H1 (cell line): ENCODE results near the gene VOPP1. TPM values are rescaled to one million over a fixed set of nuclear protein-coding genes. Genes with fewer than 3 reads are reported as not detected.

Experiments
- CTCF ChIA-PET: fragments of 300-600 bp; sonication (Branson Sonifier 250); formaldehyde crosslinking; loops from one replicate; lab custom pipeline; 2021; ENCODE audit not compliant: partially characterized antibody; lab: Charles Lee
- POLR2A ChIA-PET: fragments of 300-600 bp; sonication (Branson Sonifier 250); formaldehyde crosslinking; loops from one replicate; lab custom pipeline; 2021; ENCODE audit warnings: inconsistent platforms; ENCODE audit not compliant: partially characterized antibody; lab: Charles Lee
- DNase-seq, 2 experiments: peaks; one replicate each; pipeline versions ENCODE4 v3.0.0 to v3.0.0-alpha.2; 2010 to 2022; ENCODE audit warnings: low spot score in 2 of 2, low read depth in 1 of 2, mixed read lengths in 1 of 2
- FAIRE-seq: peaks from 2 replicates; lab custom pipeline; 2011; peaks lifted over from hg19 to GRCh38; lab: Jason Lieb, UNC
- H2AFZ ChIP-seq: 2 replicates; pipeline ENCODE4 v1.8.1; 2012; ENCODE audit warnings: low read length, inconsistent platforms
- H2AK5ac ChIP-seq: 2 replicates; pipeline ENCODE4 v1.6.1; 2013; ENCODE audit warnings: low read depth, low read length
- H2BK120ac ChIP-seq: replicated peaks from 2 replicates; pipeline ENCODE3; 2013; ENCODE audit warnings: low read depth, low read length, inconsistent platforms
- H2BK12ac ChIP-seq: 2 replicates; pipeline ENCODE4 v1.6.1; 2013; ENCODE audit warnings: low read depth, low read length
- H2BK15ac ChIP-seq: 2 replicates; pipeline ENCODE4 v1.6.1; 2013; ENCODE audit warnings: low read length
- H2BK20ac ChIP-seq: 2 replicates; pipeline ENCODE4 v1.6.1; 2013; ENCODE audit warnings: low read length
- H2BK5ac ChIP-seq: 2 replicates; pipeline ENCODE4 v1.6.1; 2013; ENCODE audit warnings: low read depth, low read length
- H3K14ac ChIP-seq: 2 replicates; pipeline ENCODE4 v1.6.1; 2013; ENCODE audit warnings: inconsistent platforms; ENCODE audit not compliant: insufficient read length
- H3K18ac ChIP-seq: 2 replicates; pipeline ENCODE4 v1.6.1; 2013; ENCODE audit warnings: low read length; ENCODE audit errors: extremely low read depth
- H3K23ac ChIP-seq: 2 replicates; pipeline ENCODE4 v1.6.1; 2013; ENCODE audit warnings: inconsistent platforms; ENCODE audit not compliant: insufficient read length
- H3K23me2 ChIP-seq: 2 replicates; pipeline ENCODE4 v1.6.1; 2013; ENCODE audit warnings: low read depth, low read length
- H3K27ac ChIP-seq: 2 replicates; pipeline ENCODE4 v1.6.1; 2011; ENCODE audit warnings: low read depth, low read length, inconsistent platforms
- H3K27me3 ChIP-seq, 4 experiments: replicated peaks in 1 of 4; 1 replicate in 1 of 4; 2 replicates in 3 of 4; pipeline versions ENCODE4 v1.6.1 to v1.8.1; 2011 to 2013; ENCODE audit warnings: low read length in 3 of 4, mild to moderate bottlenecking in 3 of 4, inconsistent platforms in 2 of 4, mixed read lengths in 2 of 4, moderate library complexity in 1 of 4; ENCODE audit not compliant: control insufficient read depth in 3 of 4, insufficient read depth in 3 of 4; ENCODE audit errors: extremely low read depth in 1 of 4
- H3K36me3 ChIP-seq, 4 experiments: 2 replicates each; pipeline versions ENCODE4 v1.6.1 to v1.8.1; 2011 to 2013; ENCODE audit warnings: mild to moderate bottlenecking in 4 of 4, low read length in 3 of 4, moderate library complexity in 2 of 4, control low read depth in 1 of 4, inconsistent platforms in 1 of 4; ENCODE audit not compliant: insufficient read depth in 4 of 4, control insufficient read depth in 2 of 4
- H3K4ac ChIP-seq: replicated peaks from 2 replicates; pipeline ENCODE3; 2013; ENCODE audit warnings: low read length, low read depth, mixed read lengths, inconsistent platforms; ENCODE audit not compliant: insufficient read length
- H3K4me1 ChIP-seq, 4 experiments: replicated peaks in 1 of 4; 1 replicate in 1 of 4; 2 replicates in 3 of 4; pipeline versions ENCODE4 v1.6.1 to v1.8.1; 2011 to 2013; ENCODE audit warnings: low read length in 3 of 4, inconsistent platforms in 2 of 4, mixed read lengths in 1 of 4; ENCODE audit not compliant: insufficient read depth in 4 of 4, control insufficient read depth in 3 of 4
- H3K4me2 ChIP-seq, 2 experiments: 2 replicates each; pipeline versions ENCODE4 v1.6.1 to v1.8.1; 2011 to 2013; ENCODE audit warnings: low read depth in 2 of 2, low read length in 2 of 2, control low read depth in 1 of 2, inconsistent platforms in 1 of 2, mild to moderate bottlenecking in 1 of 2; ENCODE audit not compliant: insufficient read depth in 1 of 2
- H3K4me3 ChIP-seq, 4 experiments: fragments of 200-600, 300-600 bp in 1 of 4; sonication (generic), shearing (Covaris generic), sonication (Bioruptor Twin) in 1 of 4; 2 replicates each; pipeline versions ENCODE4 v1.5.1 to v1.8.1; 2011 to 2016; ENCODE audit warnings: low read length in 4 of 4, low read depth in 3 of 4, control low read depth in 2 of 4, inconsistent platforms in 2 of 4, mild to moderate bottlenecking in 2 of 4, mixed read lengths in 1 of 4, moderate library complexity in 1 of 4; ENCODE audit not compliant: insufficient read depth in 2 of 4; ENCODE audit errors: extremely low read depth in 1 of 4
- H3K56ac ChIP-seq: replicated peaks from 2 replicates; pipeline ENCODE3; 2013; ENCODE audit warnings: low read depth, mild to moderate bottlenecking, mixed read lengths, low read length, inconsistent platforms; ENCODE audit not compliant: insufficient read length
- H3K79me1 ChIP-seq: 2 replicates; pipeline ENCODE4 v1.6.1; 2013; ENCODE audit warnings: low read depth, low read length, control low read depth
- H3K79me2 ChIP-seq, 2 experiments: 2 replicates each; pipeline versions ENCODE4 v1.6.1 to v1.8.1; 2012 to 2013; ENCODE audit warnings: low read length in 2 of 2, mild to moderate bottlenecking in 2 of 2, inconsistent platforms in 1 of 2; ENCODE audit not compliant: insufficient read depth in 2 of 2, control insufficient read depth in 1 of 2
- H3K9ac ChIP-seq, 4 experiments: replicated peaks in 1 of 4; 1 replicate in 1 of 4; 2 replicates in 3 of 4; pipeline versions ENCODE4 v1.6.1 to v1.8.1; 2011 to 2013; ENCODE audit warnings: low read depth in 3 of 4, low read length in 3 of 4, control low read depth in 2 of 4, mild to moderate bottlenecking in 2 of 4, moderate library complexity in 2 of 4, inconsistent platforms in 1 of 4; ENCODE audit errors: extremely low read depth in 1 of 4
- H3K9me3 ChIP-seq, 2 experiments: 2 replicates each; pipeline versions ENCODE4 v1.6.1 to v1.8.1; 2012 to 2013; ENCODE audit warnings: mild to moderate bottlenecking in 2 of 2, moderate library complexity in 2 of 2, control low read depth in 1 of 2, inconsistent platforms in 1 of 2, low read depth in 1 of 2, low read length in 1 of 2, mixed read lengths in 1 of 2; ENCODE audit not compliant: insufficient read depth in 2 of 2
- H4K20me1 ChIP-seq, 2 experiments: replicated peaks in 1 of 2; 2 replicates each; pipeline versions ENCODE3 to v1.8.1; 2011 to 2013; ENCODE audit warnings: inconsistent platforms in 2 of 2, low read length in 2 of 2, mild to moderate bottlenecking in 1 of 2; ENCODE audit not compliant: insufficient read depth in 2 of 2, control insufficient read depth in 1 of 2
- H4K5ac ChIP-seq: 2 replicates; pipeline ENCODE4 v1.6.1; 2013; ENCODE audit warnings: low read length, low read depth, mixed read lengths, inconsistent platforms; ENCODE audit not compliant: insufficient read length
- H4K8ac ChIP-seq: 2 replicates; pipeline ENCODE4 v1.8.0; 2013; ENCODE audit warnings: mild to moderate bottlenecking, moderate library complexity, low read length, inconsistent platforms; ENCODE audit not compliant: insufficient read depth; ENCODE audit errors: extremely low read depth
- H4K91ac ChIP-seq: replicated peaks from 2 replicates; pipeline ENCODE3; 2013; ENCODE audit warnings: low read length, mixed read lengths, inconsistent platforms; ENCODE audit not compliant: insufficient read length
- KDM4A ChIP-seq: IDR thresholded peaks from one replicate; pipeline ENCODE4 v1.7.1; 2012; ENCODE audit warnings: low read depth, mild to moderate bottlenecking, moderate library complexity, low read length, inconsistent platforms; ENCODE audit not compliant: severe bottlenecking
- MAFK ChIP-seq: IDR thresholded peaks from 2 replicates; pipeline ENCODE4 v1.6.1; 2012; ENCODE audit warnings: low read depth, mild to moderate bottlenecking, improper control_type of control experiment, low read length
- PHF8 ChIP-seq: fragments of 200-600 bp; sonication (generic); conservative IDR thresholded peaks from 2 replicates; pipeline ENCODE4 v1.7.1; 2012; ENCODE audit warnings: low read depth, mild to moderate bottlenecking, inconsistent platforms, low read length, moderate library complexity
- RBBP5 ChIP-seq: IDR thresholded peaks from 2 replicates; pipeline ENCODE4 v1.7.1; 2012; ENCODE audit warnings: low read depth, mild to moderate bottlenecking, inconsistent platforms, low read length, moderate library complexity, borderline replicate concordance
- SP1 ChIP-seq: IDR thresholded peaks from 2 replicates; pipeline ENCODE4 v1.6.1; 2011; ENCODE audit warnings: low read depth, low read length
- SRF ChIP-seq: IDR thresholded peaks from 2 replicates; pipeline ENCODE4 v1.6.1; 2011; ENCODE audit warnings: mild to moderate bottlenecking, low read depth, low read length, moderate library complexity
- TBP ChIP-seq: IDR thresholded peaks from 2 replicates; pipeline ENCODE4 v1.6.1; 2011; ENCODE audit warnings: low read depth, low read length, improper control_type of control experiment
- TCF12 ChIP-seq: IDR thresholded peaks from 2 replicates; pipeline ENCODE4 v1.6.1; 2011; ENCODE audit warnings: low read depth, mild to moderate bottlenecking, low read length
- WGBS, 2 experiments: shearing (Covaris generic) in 1 of 2; methylation state at CpG; one replicate each; pipeline versions ENCODE4 v1.1.6 to v1.1.7; 2013 to 2015; ENCODE audit warnings: low lambda C conversion rate in 2 of 2, mixed read lengths in 2 of 2, inconsistent platforms in 1 of 2, low coverage in 1 of 2, missing lambda C conversion rate in 1 of 2; ENCODE audit not compliant: insufficient replicate concordance in 2 of 2, insufficient coverage in 1 of 2, insufficient read length in 1 of 2; ENCODE audit errors: extremely low coverage in 1 of 2, missing lambda C conversion rate in 1 of 2; 5-methylcytosine and 5-hydroxymethylcytosine counted together
- polyA plus RNA-seq, 7 experiments: library from polyadenylated mRNA; depleted of rRNA in 3 of 7; stranded (reverse) in 5 of 7; unstranded in 2 of 7; fragments of >200 nt in 5 of 7; fragments of 200-250 nt in 2 of 7; gene quantifications; 1 replicate in 5 of 7; 2 replicates in 1 of 7; 4 replicates in 1 of 7; pipeline versions ENCODE4 v1.2.1 to v1.2.3, GENCODE V29; 2011 to 2013; ENCODE audit warnings: missing spikeins in 2 of 7, mixed read lengths in 2 of 7
- total RNA-seq: library from RNA; stranded (reverse); fragmentation: NEBNext Ultra II Directional; extraction: Animal tissue kit (Norgen Biotek cat#: 25700); gene quantifications from 2 replicates; pipeline ENCODE4 v1.2.1, GENCODE V29; 2021
- TF ChIP-seq, protein P1 (sequence below): IDR thresholded peaks from 2 replicates; pipeline ENCODE4 v1.6.1; 2012; ENCODE audit warnings: inconsistent platforms

Gene VOPP1
- total and polyA plus RNA-seq, 2 of the 8 experiments (the other 6 are each of a cell fraction or from before 2014, with no cell fraction given), result 44.7 to 83.0 TPM

DNA sequence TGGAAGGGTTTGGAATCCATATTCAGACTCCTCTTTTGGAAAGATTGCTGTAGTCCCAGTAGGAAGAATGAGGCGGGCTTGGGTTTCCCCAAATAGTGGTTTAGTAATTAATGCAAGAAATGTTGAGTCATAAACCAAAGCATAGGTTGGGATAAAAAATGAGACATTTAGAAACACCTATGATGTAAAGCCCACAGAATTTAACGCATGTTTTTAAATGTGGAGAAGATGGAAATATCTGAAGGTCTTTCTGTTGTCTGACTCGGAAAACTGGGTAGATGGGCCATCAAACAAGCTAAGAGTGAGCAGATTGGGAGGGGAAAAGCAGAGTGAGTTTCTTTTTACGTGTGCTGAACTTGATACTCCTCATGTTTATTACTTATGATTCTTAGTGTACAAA lies 145.0 kb downstream of the VOPP1 start:
- TF ChIP-seq MAFK (no peak), SRF (no peak), TBP (no peak), PHF8 (no peak), RBBP5 (no peak), TCF12 (no peak), KDM4A (no peak), SP1 (no peak)
- TF ChIP-seq, protein P1, sequence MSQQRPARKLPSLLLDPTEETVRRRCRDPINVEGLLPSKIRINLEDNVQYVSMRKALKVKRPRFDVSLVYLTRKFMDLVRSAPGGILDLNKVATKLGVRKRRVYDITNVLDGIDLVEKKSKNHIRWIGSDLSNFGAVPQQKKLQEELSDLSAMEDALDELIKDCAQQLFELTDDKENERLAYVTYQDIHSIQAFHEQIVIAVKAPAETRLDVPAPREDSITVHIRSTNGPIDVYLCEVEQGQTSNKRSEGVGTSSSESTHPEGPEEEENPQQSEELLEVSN, result no peak
- no peaks in the 10 kb centered on the region for H3K79me1 ChIP-seq
- no peaks in the 10 kb centered on the region; a peak in 1 of 8 replicates for H3K36me3 ChIP-seq
- H3K18ac ChIP-seq, result no peak overlapping the region
- no peak overlapping the region for H3K14ac ChIP-seq
- H3K4me1 ChIP-seq, result peaks cover 0 to 2% (median under 1%) of the 10 kb centered on the region in 4 experiments; a peak in 1 of 7 replicates
- no peak overlapping the region for H3K23ac ChIP-seq
- H3K4me3 ChIP-seq, result no peak overlapping the region
- no peak overlapping the region for H2BK12ac ChIP-seq
- H3K79me2 ChIP-seq, result no peaks in the 10 kb centered on the region
- no peaks in the 10 kb centered on the region for H3K27me3 ChIP-seq
- no peak for DNase-seq
- no peak overlapping the region for H3K27ac ChIP-seq
- FAIRE-seq, result no peak
- no peak overlapping the region for H3K4me2 ChIP-seq
- no peak overlapping the region for H2BK20ac ChIP-seq
- CTCF ChIA-PET, result interaction anchor here (0.5 to 1.6 kb wide), 7 partner anchors 12 to 747 kb away, joined by 3 to 6 read pairs (median 3); no protein-coding TSS in a partner anchor
- H3K9me3 ChIP-seq, result no peaks in the 10 kb centered on the region; a peak in 1 of 4 replicates
- H2BK5ac ChIP-seq, result no peak overlapping the region
- no peaks in the 10 kb centered on the region for H3K23me2 ChIP-seq
- no peaks in the 10 kb centered on the region for H4K20me1 ChIP-seq
- no peak overlapping the region for H2BK120ac ChIP-seq
- H4K91ac ChIP-seq, result no peak overlapping the region
- WGBS, 2 experiments, result 69% methylated on average over 4 of the region's 4 CpGs; no CpG with 5 or more reads in 1 of the 2 experiments
- no peak overlapping the region for H4K5ac ChIP-seq
- POLR2A ChIA-PET, result interaction anchor here (3.2 kb wide), 1 partner anchor 61 kb away, joined by 10 read pairs; no protein-coding TSS in a partner anchor
- no peak overlapping the region for H3K56ac ChIP-seq
- H2AK5ac ChIP-seq, result no peak overlapping the region
- no peak overlapping the region for H3K9ac ChIP-seq
- H2BK15ac ChIP-seq, result no peak overlapping the region
- H4K8ac ChIP-seq, result no peak overlapping the region
- H3K4ac ChIP-seq, result no peak overlapping the region
- H2AFZ ChIP-seq, result no peak overlapping the region
